ENCODE data around the gene PPP3CA. TPM values are rescaled to one million over a fixed set of nuclear protein-coding genes. Genes with fewer than 3 reads are reported as not detected.

The PPP3CA gene
- total and polyA plus RNA-seq, 2 donors from 2014 or later = 6.9 to 31.5 TPM

GRCh38 chr4:101022151-101023024 lies 324.9 kb downstream of the PPP3CA start:
- intact Hi-C loops (cut with DNase I) = no loop called here
- no peak for FAIRE-seq
- Histone ChIP-seq H3K4me1 (ENCODE audit: control insufficient read depth in 2 of 3, insufficient read depth in 2 of 3, low read depth in 1 of 3, low read length in 3 of 3) (peaks cover 0 to 4% (median 0%) of the 10 kb centered on the region in 3 donors), H3K4me3 (ENCODE audit: low read length in 3 of 3) (no peak overlapping the region), H3K9ac (ENCODE audit: low read length in 3 of 3) (no peak overlapping the region), H3K27me3 (ENCODE audit: control insufficient read depth, insufficient read depth, low read length) (no peaks in the 10 kb centered on the region), H3K27ac (ENCODE audit: low read depth in 2 of 2, low read length in 2 of 2) (no peak overlapping the region), H3K9me3 (ENCODE audit: control insufficient read depth in 2 of 3, insufficient read depth in 1 of 3, low read length in 3 of 3) (no peaks in the 10 kb centered on the region), H3K36me3 (ENCODE audit: control insufficient read depth in 2 of 3, insufficient read depth in 3 of 3, low read length in 3 of 3) (no peaks in the 10 kb centered on the region)
- DNase-seq = no peak
- TF ChIP-seq CTCF (IDR thresholded peaks at IDR 0.05; ENCODE audit: borderline replicate concordance, extremely low read depth, insufficient read depth) = no peak

- no peaks in the 10 kb centered on the region for H3K27me3 ChIP-seq (ENCODE audit: control insufficient read depth, insufficient read depth, low read length)
- no peak overlapping the region for H3K9ac ChIP-seq (ENCODE audit: low read length in 3 of 3)
- H3K27ac ChIP-seq (ENCODE audit: low read depth in 2 of 2, low read length in 2 of 2) = no peak overlapping the region
- H3K9me3 ChIP-seq (ENCODE audit: control insufficient read depth in 2 of 3, insufficient read depth in 1 of 3, low read length in 3 of 3) = no peaks in the 10 kb centered on the region
- peak in 2 of 5 donors; percentile 4 to 17 for DNase-seq
- H3K36me3 ChIP-seq (ENCODE audit: control insufficient read depth in 2 of 3, insufficient read depth in 3 of 3, low read length in 3 of 3) = no peaks in the 10 kb centered on the region
- no peak overlapping the region for H3K4me3 ChIP-seq (ENCODE audit: low read length in 3 of 3)
- no peak for TF ChIP-seq CTCF (IDR thresholded peaks at IDR 0.05; ENCODE audit: borderline replicate concordance, extremely low read depth, insufficient read depth)
- intact Hi-C loops (cut with DNase I) = no loop called here
- no peak for FAIRE-seq
- peaks cover 0 to 4% (median 0%) of the 10 kb centered on the region in 3 donors for H3K4me1 ChIP-seq (ENCODE audit: control insufficient read depth in 2 of 3, insufficient read depth in 2 of 3, low read depth in 1 of 3, low read length in 3 of 3)
These were observed 326.4 kb downstream of the PPP3CA start for GRCh38 chr4:101020956-101021355.

- Histone ChIP-seq H3K27ac (ENCODE audit: low read depth in 2 of 2, low read length in 2 of 2) (no peak overlapping the region), H3K9me3 (ENCODE audit: control insufficient read depth in 2 of 3, insufficient read depth in 1 of 3, low read length in 3 of 3) (no peaks in the 10 kb centered on the region), H3K27me3 (ENCODE audit: control insufficient read depth, insufficient read depth, low read length) (no peaks in the 10 kb centered on the region), H3K4me1 (ENCODE audit: control insufficient read depth in 2 of 3, insufficient read depth in 2 of 3, low read depth in 1 of 3, low read length in 3 of 3) (peaks cover 0 to 4% (median 0%) of the 10 kb centered on the region in 3 donors), H3K4me3 (ENCODE audit: low read length in 3 of 3) (no peak overlapping the region), H3K9ac (ENCODE audit: low read length in 3 of 3) (no peak overlapping the region), H3K36me3 (ENCODE audit: control insufficient read depth in 2 of 3, insufficient read depth in 3 of 3, low read length in 3 of 3) (no peaks in the 10 kb centered on the region)
- no peak for TF ChIP-seq CTCF (IDR thresholded peaks at IDR 0.05; ENCODE audit: borderline replicate concordance, extremely low read depth, insufficient read depth)
- peak in 1 of 5 donors; percentile 19 for DNase-seq
- FAIRE-seq = peak; percentile 6
- intact Hi-C loops (cut with DNase I) = no loop called here
These were observed 327.4 kb downstream of the PPP3CA start for GRCh38 chr4:101019941-101020401.
